GM19099 (cell line): ENCODE data around the gene BHMT.

ENCODE experiments used
- POLR2A ChIP-seq: IDR thresholded peaks from 3 replicates; pipeline ENCODE4 v1.6.1; 2011; ENCODE audit warnings: low read depth; ENCODE audit not compliant: insufficient read length; ENCODE audit errors: extremely low read depth

Gene BHMT

GRCh38 chr5:79135790-79136553 lies 24.4 kb downstream of the BHMT start:
- TF ChIP-seq POLR2A, result no peak

DNA sequence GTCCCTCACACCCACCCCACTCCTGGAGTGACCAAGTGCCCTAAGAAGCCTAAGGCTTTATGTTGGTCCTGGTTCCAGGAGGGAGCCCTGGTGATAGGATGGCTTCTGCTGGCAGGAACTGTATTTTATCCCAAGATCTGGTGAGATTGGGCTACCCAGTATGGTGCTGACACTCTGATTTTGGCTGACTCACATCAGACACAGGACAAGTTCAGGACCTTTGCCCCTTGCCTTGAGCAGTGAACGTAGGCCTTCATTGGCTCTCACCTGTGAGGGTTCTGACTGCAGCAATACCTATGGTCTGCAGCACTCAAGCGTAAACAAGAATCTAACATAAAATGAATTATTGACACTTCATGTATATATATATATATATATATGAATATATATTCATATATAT lies 25.0 kb downstream of the BHMT start:
- TF ChIP-seq POLR2A, result no peak

DNA sequence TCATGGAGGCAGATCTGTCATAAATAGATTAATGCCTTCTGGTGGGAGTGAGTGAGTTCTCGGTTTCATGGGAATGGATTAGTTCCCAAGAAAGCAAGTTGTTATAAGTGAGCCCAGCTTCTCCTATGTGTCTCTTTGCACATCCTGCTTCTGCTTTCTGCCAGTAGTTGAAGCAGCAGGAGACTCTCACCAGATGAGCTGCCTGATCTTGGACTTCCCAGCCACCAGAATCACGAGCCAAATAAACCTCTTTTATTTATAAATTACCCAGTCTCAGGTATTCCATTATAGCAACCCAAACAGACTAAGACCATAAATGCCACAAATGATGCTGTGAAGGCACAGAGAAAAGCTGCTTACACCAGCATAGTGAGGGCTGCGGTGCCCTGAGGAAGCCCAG lies 28.9 kb downstream of the BHMT start:
- TF ChIP-seq POLR2A, result no peak

DNA sequence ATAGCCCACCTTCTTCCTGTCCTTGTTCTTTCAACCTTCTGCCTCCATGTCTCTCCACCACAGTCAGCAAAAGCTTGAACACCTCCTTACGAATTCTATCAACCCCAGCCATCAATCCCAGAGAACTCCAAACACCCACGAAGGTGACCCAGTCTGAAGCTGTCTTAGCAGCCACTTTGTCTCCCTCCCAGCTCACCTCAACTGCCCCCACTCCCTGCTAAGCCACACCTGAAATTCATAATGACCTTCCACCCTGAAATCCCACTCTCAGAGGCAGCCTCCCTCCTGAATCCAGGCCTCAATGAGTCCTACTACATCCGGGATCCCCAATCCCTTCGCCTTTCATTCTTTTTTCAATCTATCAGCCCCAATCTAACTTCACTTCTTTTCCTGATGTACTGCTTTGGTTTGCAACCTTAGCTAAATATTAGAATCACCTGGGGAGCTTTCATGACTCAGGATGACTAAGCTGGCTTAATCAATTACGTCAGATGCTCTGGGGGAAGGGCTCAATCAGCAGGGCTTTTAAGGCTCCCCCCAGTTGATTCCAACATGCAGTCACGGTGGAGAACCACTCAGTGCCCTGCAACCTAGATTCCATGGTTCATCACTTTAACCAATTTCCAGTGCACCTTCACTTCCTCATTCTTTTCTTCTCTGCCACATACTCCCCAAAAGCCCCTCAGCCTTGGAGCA lies 32.2 kb downstream of the BHMT start:
- no peak for TF ChIP-seq POLR2A

- TF ChIP-seq POLR2A, result no peak
Observed at GRCh38 chr5:79147076-79147475, 35.5 kb downstream of the BHMT start.

DNA sequence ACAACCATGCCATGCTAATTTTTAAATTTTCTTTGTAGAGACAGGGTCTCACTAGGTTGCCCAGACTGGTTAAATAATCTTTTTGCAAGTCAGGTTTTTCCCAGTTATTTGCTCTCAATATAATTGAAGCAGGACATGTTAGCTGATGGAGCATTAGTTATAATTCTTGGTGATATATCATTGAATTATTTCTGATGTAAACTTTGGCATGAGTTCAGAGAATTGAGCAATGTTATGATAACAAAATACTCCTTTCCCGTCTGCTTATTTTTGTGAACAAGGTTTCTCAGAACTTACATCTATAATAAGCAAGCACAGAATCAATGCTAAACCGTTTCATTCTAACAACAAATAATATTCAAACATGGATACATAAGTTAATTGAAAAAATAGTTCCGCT lies 37.8 kb downstream of the BHMT start:
- TF ChIP-seq POLR2A, result no peak

DNA sequence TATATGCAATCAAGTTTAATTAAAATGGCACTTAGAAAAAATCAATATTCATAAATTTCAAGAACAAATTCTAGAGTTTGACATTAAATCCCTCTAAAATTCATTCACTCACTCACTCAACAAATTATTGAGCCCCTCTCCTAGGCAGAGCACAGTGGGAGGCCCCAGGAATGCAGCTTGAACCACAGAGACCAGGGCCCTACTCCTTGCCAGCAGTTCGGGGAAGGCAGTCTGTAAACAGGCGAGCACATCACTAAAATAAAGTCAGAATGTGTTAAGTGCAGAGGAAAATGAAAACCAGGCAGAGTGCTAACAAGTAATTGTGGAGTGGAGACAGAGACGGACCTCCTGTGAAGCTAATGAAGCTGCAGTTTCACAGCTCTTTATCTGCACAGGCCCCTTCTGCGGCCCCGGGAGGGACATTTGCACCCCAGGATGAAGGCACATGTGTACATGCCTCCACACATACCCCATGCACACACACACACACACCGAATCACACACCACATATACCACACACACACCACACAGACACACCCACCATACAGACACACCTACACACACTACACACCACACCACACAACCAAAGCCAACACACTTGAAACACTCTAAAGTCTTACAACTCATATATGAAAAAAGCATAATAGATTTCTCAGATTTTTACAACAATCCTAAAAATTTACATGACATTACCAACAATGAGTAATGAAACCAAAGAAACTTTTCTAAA lies 40.5 kb downstream of the BHMT start:
- TF ChIP-seq POLR2A, result no peak

DNA sequence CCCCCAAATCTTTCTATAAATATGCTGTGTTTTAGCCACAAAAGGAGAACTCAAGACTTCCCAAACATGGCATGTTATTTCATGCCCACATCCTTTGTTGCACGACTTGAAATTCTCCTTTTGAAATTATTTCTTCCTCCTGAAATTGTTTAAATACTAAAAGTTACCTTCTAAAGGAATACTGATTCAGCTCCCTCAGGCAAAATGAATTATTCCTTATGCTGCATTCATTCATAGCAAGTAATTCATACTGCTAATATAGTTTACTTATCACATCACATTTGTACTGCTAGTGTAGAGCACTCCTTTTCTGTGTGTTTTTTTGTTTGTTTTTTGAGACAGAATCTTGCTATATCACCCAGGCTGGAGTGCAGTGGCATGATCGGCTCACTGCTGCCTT lies 45.7 kb downstream of the BHMT start:
- TF ChIP-seq POLR2A, result no peak

DNA sequence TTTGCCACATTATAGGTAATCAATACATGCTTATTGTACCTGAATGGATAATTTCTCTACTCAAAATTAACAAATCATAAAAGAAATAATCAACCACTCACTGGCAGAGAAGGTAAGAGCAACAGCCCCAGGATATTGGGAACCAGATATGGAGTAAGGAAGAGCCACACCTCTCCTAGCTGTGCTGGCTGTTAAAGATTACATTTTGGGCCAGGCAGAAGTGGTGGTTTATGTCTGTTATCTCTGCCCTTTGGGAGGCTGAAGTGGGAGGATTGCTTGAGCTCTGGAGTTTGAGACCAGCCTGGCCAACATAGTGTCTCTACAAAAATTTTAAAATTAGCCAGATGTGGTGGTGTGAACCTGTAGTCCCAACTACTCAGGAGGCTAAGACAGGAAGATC lies 56.4 kb downstream of the BHMT start:
- no peak for TF ChIP-seq POLR2A

DNA sequence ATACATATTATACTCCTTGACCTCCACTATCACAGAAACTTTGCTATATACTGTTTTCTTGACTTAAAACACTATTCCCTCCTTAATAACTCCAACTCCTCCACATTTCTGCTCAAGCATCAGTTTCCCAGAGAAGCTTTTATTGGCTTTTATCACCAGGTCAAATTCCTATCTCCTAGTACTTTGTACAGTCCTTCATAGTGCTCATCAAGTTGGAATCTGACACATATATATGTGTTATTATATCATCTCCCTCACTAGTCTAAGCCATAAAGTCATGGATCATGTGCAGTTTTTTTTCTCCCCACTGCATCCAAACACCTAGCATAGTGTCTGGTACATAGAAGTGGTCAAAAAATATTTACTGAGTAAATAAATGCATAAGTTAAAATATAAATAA lies 59.1 kb downstream of the BHMT start:
- TF ChIP-seq POLR2A, result no peak

DNA sequence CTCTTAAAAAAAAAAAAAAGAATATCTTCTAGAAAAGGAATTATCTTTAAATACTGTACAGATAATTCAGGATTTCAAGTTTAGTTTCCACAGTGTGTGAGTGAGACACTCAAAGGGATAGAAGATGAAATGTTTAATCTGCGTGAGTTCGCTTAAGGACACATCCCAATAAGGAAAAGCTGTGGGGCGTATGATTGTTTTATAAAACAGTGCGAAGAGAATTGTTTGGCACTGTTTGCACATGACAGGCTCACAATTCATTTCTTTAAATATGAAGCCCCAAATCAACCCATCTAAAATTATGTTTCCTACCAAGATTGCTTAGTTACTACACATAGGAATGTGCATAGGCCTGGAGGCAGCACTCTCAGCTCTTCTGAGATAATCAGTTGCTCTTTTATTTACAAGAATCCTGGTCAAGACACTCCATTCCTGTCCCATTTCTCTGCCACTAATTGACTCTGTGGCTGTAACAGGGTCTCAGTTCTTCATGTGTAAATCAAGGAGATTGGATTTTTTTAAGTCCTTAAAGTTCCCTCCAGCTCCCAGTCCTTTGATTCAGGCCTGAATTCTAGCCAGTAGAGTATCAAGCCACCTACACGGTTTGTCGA lies 60.1 kb downstream of the BHMT start:
- no peak for TF ChIP-seq POLR2A

- no peak for TF ChIP-seq POLR2A
Observed at GRCh38 chr5:79172269-79172668, 60.7 kb downstream of the BHMT start.

DNA sequence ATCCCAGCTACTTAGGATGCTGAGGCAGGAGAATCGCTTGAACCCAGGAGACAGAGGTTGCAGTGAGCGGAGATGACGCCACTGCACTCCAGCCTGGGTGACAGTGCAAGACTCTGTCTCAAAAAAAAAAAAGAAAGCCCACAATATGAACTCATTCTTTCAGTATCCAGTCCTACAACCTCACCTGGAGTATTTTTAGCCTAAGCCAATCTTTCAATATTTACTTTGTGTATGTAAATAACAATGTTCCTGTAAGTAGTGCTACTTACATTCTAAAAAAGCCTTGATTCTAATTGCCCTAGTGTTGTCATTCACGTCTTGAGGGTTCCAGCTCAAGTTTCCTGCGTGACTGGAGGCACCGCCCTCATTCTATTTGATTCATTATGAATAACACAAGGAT lies 62.0 kb downstream of the BHMT start:
- no peak for TF ChIP-seq POLR2A

- TF ChIP-seq POLR2A, result no peak
Observed at GRCh38 chr5:79181419-79182022, 69.9 kb downstream of the BHMT start.
